Measurements from ENCODE around the gene BTBD1. TPM values are rescaled to one million over a fixed set of nuclear protein-coding genes. Genes with fewer than 3 reads are reported as not detected.

BTBD1 gene
- total and polyA plus RNA-seq, 2 experiments from 2014 or later: 43.8 to 91.0 TPM

- no peaks in the 10 kb centered on the region for H3K9me2 ChIP-seq (replicated peaks; ENCODE audit: insufficient read depth)
- no peak overlapping the region for H3K4me2 ChIP-seq
- no peaks in the 10 kb centered on the region for H3K4me1 ChIP-seq (ENCODE audit: insufficient read depth)
- no peak overlapping the region for H3K4me3 ChIP-seq
- no peaks in the 10 kb centered on the region for H3K27me3 ChIP-seq
- TF ChIP-seq EZH2phosphoT487 (IDR thresholded peaks at IDR 0.05; ENCODE audit: low read depth, severe bottlenecking, unreplicated experiment) (no peak), CTCF (IDR thresholded peaks at IDR 0.05; ENCODE audit: poor library complexity) (no peak), EZH2 (IDR thresholded peaks at IDR 0.05; ENCODE audit: borderline replicate concordance) (no peak)
- no peak overlapping the region for H3K27ac ChIP-seq
- no peaks in the 10 kb centered on the region for H4K20me1 ChIP-seq (ENCODE audit: insufficient read depth, poor library complexity, severe bottlenecking)
- H3K9me3 ChIP-seq (ENCODE audit: low read depth): no peaks in the 10 kb centered on the region
- H2AFZ ChIP-seq: no peak overlapping the region
- DNase-seq (ENCODE audit: low spot score): no peak
- H3K79me2 ChIP-seq: peaks cover 2% of the 10 kb centered on the region
- 54% methylated on average over 4 of the region's 4 CpGs for WGBS (ENCODE audit: low lambda C conversion rate, missing lambda C conversion rate)
- no peaks in the 10 kb centered on the region for H3K36me3 ChIP-seq (replicated peaks; ENCODE audit: insufficient read depth, low read depth)
Observed at GRCh38 chr15:82993144-82993543, 73.9 kb downstream of the BTBD1 start.

- Histone ChIP-seq H2AFZ (no peak overlapping the region), H3K4me3 (no peak overlapping the region), H3K36me3 (replicated peaks; ENCODE audit: insufficient read depth, low read depth) (no peaks in the 10 kb centered on the region), H3K4me1 (ENCODE audit: insufficient read depth) (peaks cover under 1% of the 10 kb centered on the region), H3K27me3 (no peaks in the 10 kb centered on the region), H4K20me1 (ENCODE audit: insufficient read depth, poor library complexity, severe bottlenecking) (no peaks in the 10 kb centered on the region), H3K9me3 (ENCODE audit: low read depth) (no peaks in the 10 kb centered on the region), H3K79me2 (peaks cover 7% of the 10 kb centered on the region), H3K4me2 (no peak overlapping the region), H3K27ac (no peak overlapping the region), H3K9me2 (replicated peaks; ENCODE audit: insufficient read depth) (no peaks in the 10 kb centered on the region)
- TF ChIP-seq EZH2 (IDR thresholded peaks at IDR 0.05; ENCODE audit: borderline replicate concordance) (no peak), EZH2phosphoT487 (IDR thresholded peaks at IDR 0.05; ENCODE audit: low read depth, severe bottlenecking, unreplicated experiment) (no peak), CTCF (IDR thresholded peaks at IDR 0.05; ENCODE audit: poor library complexity) (no peak)
- no peak for DNase-seq (ENCODE audit: low spot score)
- 93% methylated on average over 3 of the region's 3 CpGs for WGBS (ENCODE audit: low lambda C conversion rate, missing lambda C conversion rate)
Observed at GRCh38 chr15:82992436-82992998, 74.5 kb downstream of the BTBD1 start.

GRCh38 chr15:82986442-82986780, 80.6 kb downstream of the BTBD1 start:
- 6% methylated on average over 12 of the region's 12 CpGs for WGBS (ENCODE audit: low lambda C conversion rate, missing lambda C conversion rate)

More at GRCh38 chr15:82986442-82986780, 80.6 kb downstream of the BTBD1 start:
- peaks cover 29% of the 10 kb centered on the region for H3K79me2 ChIP-seq
- no peaks in the 10 kb centered on the region for H3K9me3 ChIP-seq (ENCODE audit: low read depth)
- peak overlapping the region; percentile 44 for H3K4me3 ChIP-seq
- TF ChIP-seq EZH2 (IDR thresholded peaks at IDR 0.05; ENCODE audit: borderline replicate concordance): no peak
- TF ChIP-seq CTCF (IDR thresholded peaks at IDR 0.05; ENCODE audit: poor library complexity): no peak
- no peak for TF ChIP-seq EZH2phosphoT487 (IDR thresholded peaks at IDR 0.05; ENCODE audit: low read depth, severe bottlenecking, unreplicated experiment)
- peak overlapping the region; percentile 57 for H2AFZ ChIP-seq
- no peaks in the 10 kb centered on the region for H3K27me3 ChIP-seq
- no peaks in the 10 kb centered on the region for H3K36me3 ChIP-seq (replicated peaks; ENCODE audit: insufficient read depth, low read depth)
- H3K9me2 ChIP-seq (replicated peaks; ENCODE audit: insufficient read depth): no peaks in the 10 kb centered on the region
- H3K27ac ChIP-seq: peak overlapping the region; percentile 71
- H3K4me2 ChIP-seq: peak overlapping the region; percentile 94
- H3K4me1 ChIP-seq (ENCODE audit: insufficient read depth): peaks cover 12% of the 10 kb centered on the region
- DNase-seq (ENCODE audit: low spot score): no peak
- H4K20me1 ChIP-seq (ENCODE audit: insufficient read depth, poor library complexity, severe bottlenecking): no peaks in the 10 kb centered on the region

Measured in hepatocyte (in vitro differentiated cells).